Measurements from ENCODE around the gene CSNK2A1.
"Not testable (repeated sequence)": the region's sequence is repeated elsewhere in the genome, so short reads cannot be mapped to it uniquely, and the experiment has no call there.

Gene CSNK2A1

DNA sequence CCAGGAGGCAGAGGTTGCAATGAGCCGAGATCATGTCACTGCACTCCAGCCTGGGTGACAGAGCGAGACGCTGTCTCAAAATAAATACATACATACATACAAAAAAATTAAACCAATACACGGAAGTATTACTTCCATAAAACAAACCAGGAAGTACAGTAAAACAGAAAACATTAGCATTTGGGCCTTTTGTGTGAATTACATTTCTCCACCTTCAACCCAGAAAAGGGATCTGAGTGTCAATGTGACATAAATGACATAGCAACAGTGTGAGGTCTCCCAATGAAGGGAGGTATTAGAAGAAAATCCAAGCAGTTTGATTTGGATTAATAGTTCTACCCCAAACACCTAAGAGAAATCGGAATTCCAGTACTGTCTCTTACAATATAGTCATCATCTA, 10.1 kb downstream of the CSNK2A1 start:
- no peak for DNase-seq (ENCODE audit: low spot score)

- no peak for DNase-seq (ENCODE audit: low spot score)
Measured at GRCh38 chr20:532530-532929, 11.1 kb downstream of the CSNK2A1 start.

DNA sequence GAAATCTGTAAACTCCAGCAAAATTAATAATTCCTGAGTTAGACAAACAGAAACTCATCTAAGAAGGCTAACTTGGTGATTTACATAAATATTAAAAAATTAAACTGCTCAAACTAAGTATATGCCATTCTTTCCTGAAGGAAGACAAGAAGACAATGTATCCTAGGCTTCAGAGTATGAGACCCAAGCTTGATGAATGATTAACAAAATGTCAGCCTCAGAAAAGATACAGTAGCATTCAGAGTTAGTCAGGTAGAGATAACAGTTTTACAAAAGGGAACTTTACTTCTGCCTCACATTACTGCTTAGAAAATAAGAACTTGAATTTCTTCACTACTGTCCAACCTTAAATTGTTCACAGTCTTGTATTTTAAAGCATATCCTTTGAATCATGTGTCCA, 12.0 kb downstream of the CSNK2A1 start:
- DNase-seq (ENCODE audit: low spot score) = no peak

DNA sequence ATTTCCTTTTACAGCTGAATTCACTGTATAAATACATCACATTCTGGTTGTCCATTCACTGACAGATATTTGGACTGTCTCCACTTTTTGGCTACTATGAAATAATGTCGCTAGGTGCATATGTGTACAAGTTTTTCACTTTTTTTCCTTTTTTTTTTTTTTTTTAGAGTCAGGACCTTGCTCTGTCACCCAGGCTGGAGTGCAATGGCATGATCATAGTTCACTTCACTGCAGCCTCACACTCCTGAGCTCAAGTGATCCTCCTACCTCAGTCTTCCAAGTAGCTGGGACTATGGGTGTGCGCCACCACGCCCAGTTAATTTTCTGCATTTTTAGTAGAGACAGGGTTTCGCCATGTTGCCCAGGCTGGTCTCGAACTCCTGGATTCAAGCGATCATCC, 13.3 kb downstream of the CSNK2A1 start:
- no peak for DNase-seq (ENCODE audit: low spot score)

- DNase-seq (ENCODE audit: low spot score) = peak; percentile 99
Measured at GRCh38 chr20:528923-529604, 14.5 kb downstream of the CSNK2A1 start.

- peak; percentile 36 for DNase-seq (ENCODE audit: low spot score)
Measured at GRCh38 chr20:527571-527886, 16.1 kb downstream of the CSNK2A1 start.

GRCh38 chr20:521860-522259, 21.7 kb downstream of the CSNK2A1 start:
- no peak for DNase-seq (ENCODE audit: low spot score)

DNA sequence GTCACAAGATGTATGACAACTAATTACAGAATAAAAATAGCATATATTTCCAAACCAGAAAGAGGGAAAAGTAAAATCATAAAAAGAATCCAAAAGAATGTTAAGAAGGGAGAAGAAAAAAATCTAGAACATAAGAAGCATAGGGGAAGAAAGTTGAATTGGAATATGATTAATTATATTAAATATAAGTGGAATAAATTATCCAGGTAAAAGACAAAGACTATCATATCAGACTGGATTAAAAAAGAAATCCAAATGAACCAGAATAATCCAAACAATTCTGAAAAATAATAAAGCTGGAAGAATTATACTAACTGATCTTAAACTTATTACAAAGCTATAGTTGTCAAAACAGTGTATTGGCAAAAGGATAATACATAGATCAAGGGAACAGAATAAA, 23.6 kb downstream of the CSNK2A1 start:
- no peak for DNase-seq (ENCODE audit: low spot score)

DNA sequence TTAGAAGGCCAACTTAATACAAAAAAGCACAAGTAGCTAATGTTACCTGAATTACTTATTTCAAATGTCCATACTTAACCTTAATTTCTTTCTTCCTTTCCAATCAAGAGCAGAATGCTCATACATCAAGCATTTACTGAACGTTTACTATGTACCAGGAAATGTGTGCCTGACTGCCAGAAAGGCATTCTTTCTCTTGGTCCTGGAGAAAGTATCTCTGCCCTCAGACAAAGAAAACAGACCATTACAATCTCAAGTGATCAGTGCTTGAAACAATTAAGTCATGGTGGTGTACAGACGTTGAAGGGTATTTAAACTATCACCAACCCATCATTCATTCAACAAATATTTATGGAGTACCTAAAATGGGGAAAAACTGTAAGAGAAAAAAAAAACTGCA, 26.4 kb downstream of the CSNK2A1 start:
- DNase-seq (ENCODE audit: low spot score) = no peak

- no peak for DNase-seq (ENCODE audit: low spot score)
Measured at GRCh38 chr20:516799-517198, 26.8 kb downstream of the CSNK2A1 start.

DNA sequence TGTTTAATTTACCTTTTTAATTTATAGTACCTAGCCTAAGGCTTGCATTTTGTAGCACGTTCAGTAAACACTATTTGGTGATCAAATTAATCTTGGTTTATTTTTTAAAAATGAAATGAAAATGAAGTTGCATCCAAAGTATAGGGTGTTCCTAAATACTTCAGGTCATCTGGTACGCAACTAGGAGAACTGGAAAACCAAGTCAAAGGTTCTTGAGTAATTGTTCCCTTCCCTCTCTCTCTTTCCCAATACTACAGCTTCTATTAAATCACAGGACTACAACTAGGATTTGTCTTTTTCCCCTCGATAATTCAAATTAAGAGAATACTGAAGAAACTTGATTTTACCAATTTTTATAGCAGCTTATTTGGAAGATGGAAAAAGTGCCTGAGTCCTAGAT, 27.9 kb downstream of the CSNK2A1 start:
- DNase-seq (ENCODE audit: low spot score) = no peak

- peak; percentile 22 for DNase-seq (ENCODE audit: low spot score)
Measured at GRCh38 chr20:513429-513828, 30.2 kb downstream of the CSNK2A1 start.

- DNase-seq (ENCODE audit: low spot score) = not testable (repeated sequence)
Measured at GRCh38 chr20:510328-511057, 33.1 kb downstream of the CSNK2A1 start.

DNA sequence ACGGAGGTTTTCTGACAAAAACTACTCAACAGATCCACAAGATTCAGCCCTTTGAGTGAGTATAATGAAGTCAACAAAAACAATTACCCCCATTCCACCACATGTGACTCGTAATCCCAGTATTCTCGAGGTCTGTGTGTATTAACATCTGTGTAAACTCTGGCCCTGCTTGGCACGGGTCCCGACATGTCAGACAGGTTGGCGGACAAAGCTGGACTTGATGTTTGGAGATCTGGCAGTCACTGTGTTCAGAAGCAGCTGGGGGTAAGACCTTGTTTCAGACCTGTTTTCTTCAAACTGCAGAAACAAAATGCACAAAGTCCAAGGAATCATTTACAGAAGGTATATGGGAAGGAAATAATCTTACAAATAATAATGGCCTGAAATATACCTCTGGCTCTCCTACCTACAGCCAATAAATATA, 35.2 kb downstream of the CSNK2A1 start:
- DNase-seq (ENCODE audit: low spot score) = not testable (repeated sequence)

- no peak for DNase-seq (ENCODE audit: low spot score)
Measured at GRCh38 chr20:507761-508332, 35.7 kb downstream of the CSNK2A1 start.

DNA sequence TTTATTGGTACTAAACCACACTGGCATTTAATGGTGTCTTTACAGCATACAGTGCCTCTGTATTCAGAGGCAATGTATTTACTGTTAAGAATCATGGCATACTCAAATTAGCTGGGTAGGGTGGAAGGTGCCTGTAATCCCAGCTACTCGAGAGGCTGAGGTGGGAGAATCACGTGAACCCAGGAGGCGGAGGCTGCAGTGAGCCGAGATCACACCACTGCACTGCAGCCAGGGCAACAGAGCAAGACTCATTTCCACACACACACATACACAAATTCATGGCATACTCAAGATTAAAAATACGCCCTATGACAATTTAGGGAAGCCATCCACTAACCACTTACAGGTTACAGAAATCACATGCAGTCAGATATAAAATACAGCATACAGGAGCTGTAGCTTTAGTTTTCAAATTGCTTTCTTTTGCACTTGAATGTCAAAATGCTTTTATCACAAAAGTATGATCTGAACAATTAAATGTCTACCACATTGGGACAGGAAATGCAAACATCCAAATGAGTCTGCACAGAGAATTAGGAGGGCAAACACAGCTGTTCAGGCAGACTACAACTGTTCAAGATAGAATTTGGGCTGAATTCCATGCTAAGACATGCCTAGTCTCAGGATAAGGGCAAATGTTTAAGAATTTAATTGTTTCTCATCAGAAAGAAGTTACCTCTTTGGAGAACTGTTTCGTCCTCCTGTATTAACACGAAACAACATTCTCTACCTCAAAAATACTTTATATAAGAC, 36.4 kb downstream of the CSNK2A1 start:
- DNase-seq (ENCODE audit: low spot score) = no peak

DNA sequence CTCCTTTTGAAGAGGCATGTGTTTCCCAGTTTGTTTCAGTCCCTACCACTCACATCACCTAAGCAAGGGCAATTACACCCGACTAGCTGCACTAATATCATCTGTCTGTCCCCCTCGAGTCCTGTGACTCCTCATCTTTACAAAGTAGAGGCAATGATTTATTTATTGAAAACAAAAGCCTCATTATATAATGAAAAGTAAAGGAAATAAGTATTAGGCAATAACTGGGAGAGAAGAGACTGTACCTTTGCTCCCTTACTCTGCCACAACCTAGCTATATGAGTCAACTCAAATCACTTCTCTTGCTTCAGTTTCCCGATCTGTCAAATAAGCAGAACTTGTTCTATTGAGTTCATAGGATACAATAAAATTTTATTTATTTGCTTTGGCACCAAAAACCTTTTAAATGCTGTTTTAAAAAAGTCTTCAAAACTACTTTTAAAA, 38.9 kb downstream of the CSNK2A1 start:
- DNase-seq (ENCODE audit: low spot score) = no peak

DNA sequence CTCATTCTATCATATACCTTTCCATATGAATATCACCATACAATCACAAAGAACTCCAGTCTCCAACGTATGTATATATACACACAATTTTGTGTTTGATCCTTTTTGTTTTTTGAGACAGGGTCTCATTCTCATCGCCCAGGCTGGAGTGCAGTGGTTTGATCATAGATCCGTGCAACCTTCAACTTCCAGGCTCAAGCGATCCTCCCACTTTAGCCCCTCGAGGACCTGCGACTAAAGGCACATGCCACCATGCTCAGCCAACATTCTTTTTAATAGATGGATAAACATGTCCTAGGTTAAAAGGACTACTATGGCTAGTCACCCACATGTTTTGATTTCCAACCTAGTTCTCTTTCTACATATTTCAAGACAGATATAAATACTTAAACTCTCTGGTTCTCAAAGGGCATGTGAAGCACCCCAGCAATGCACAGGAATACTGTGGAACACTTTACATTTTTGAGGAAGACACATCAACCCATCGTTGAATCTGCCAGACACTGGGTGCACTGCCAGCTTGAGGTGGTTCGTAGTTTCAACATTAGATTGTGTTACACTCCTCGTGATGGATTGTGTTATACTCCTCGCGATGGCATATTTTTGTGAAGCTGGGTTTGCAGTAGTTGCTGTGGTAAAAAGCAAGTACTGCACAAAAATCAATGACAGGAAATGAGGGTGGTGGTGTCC, 40.4 kb downstream of the CSNK2A1 start:
- DNase-seq (ENCODE audit: low spot score) = no peak

GRCh38 chr20:497979-498378, 45.6 kb downstream of the CSNK2A1 start:
- DNase-seq (ENCODE audit: low spot score) = no peak

DNA sequence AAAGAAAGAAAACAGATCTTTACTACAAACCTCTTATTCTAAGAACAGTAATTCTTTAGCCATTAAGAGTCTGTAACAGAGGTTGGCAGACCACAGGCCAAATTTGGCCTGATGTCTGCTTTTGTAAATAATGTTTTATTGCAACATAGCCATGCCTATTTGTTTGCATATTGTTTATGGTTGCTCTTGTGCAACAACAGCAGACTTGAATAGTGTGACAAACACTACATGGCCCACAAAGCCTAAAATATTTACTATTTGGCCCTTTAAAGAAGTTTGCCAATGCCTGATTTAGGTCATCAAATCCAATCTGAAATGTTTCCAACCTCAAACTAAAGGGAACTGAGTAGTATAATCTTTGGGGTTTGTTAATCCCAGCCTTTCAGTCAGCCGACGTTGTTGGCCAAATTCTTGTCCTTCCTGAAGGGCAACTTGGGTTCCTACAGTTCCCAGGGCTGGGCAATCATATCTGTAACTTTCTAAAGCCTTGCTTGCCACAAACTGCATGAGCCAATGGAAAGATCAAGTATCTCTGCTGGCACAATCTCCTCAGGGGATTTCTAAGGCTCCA, 47.4 kb downstream of the CSNK2A1 start:
- DNase-seq (ENCODE audit: low spot score) = no peak

DNA sequence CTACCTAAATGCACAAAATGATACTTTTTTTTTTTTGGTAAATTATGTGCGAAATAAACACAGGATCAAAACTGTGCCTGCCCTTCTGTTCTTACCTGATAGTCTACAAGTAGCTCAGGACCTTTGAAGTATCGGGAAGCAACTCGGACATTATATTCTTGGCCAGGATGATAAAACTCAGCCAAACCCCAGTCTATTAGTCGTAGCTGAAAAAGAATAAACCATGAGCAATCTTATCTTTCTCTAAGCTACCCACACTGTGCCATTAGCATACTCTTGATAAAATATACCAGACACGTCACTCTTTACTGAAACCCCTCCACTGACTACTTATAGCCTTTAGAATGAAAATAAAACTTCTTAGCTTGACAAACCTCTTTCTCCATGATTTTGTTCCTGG, 51.4 kb downstream of the CSNK2A1 start:
- DNase-seq (ENCODE audit: low spot score) = no peak

GRCh38 chr20:487655-488054, 55.9 kb downstream of the CSNK2A1 start:
- DNase-seq (ENCODE audit: low spot score) = no peak
